GM12801 (cell line): ENCODE results near the gene BTD.

Experiments
- CTCF ChIP-seq: IDR thresholded peaks from one replicate; pipeline ENCODE4 v1.5.1; 2011; ENCODE audit warnings: control low read depth; ENCODE audit not compliant: insufficient read length; ENCODE audit errors: extremely low read depth

The BTD gene

DNA sequence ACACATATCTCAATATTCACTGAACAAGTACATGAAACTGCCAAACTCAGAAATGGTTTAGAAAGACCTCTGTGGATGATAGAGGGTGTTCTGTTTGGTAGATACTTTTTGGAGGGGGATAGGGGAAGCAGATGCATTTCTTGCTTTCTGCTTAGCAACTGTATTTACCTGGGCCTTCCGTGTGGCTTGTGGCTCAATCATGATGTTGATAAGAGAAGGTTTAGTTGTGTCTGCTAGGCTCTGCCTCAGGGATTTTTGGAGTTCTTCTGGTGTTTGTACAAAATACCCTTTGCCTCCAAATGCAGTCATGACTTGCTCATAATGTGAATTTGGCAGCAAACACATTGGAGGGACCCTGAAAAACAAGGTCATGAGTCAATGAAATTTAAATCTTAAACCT is 38.4 kb upstream of the BTD start:
- no peak for TF ChIP-seq CTCF

- no peak for TF ChIP-seq CTCF
These were observed 29.4 kb upstream of the BTD start for GRCh38 chr3:15572138-15572537.

- TF ChIP-seq CTCF = no peak
These were observed 26.1 kb upstream of the BTD start for GRCh38 chr3:15575446-15575845.

GRCh38 chr3:15576475-15576874 is 25.1 kb upstream of the BTD start:
- TF ChIP-seq CTCF = no peak

DNA sequence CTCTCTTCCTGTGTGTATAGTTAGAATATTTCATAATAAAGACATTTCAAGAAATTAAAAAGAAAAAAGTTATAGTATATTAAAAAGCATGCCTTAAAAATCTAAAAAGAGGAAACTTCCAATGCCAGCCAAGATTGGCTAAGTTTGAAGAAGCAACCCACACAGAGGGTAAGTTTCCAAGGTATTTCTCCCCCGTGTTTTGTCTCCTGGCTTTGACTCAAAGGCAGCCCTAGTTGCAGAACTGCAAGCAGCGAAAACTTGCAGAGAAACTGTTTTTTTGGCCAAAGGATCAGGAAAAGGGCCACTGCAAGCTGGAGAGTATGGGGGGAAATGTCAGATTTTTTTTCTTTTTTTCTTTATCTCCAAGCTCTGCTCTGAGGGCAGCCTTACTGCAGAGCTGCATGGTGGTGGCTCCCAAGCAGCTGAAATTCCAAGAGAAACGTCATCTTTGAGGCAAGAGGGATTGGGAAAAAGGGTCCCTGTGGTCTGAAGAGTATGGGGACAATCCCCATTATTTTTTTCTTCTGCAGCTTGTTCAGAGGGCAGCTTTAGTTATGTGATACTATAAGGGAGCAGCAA is 23.2 kb upstream of the BTD start:
- TF ChIP-seq CTCF = no peak

- TF ChIP-seq CTCF = no peak
These were observed 22.5 kb upstream of the BTD start for GRCh38 chr3:15579051-15579450.

DNA sequence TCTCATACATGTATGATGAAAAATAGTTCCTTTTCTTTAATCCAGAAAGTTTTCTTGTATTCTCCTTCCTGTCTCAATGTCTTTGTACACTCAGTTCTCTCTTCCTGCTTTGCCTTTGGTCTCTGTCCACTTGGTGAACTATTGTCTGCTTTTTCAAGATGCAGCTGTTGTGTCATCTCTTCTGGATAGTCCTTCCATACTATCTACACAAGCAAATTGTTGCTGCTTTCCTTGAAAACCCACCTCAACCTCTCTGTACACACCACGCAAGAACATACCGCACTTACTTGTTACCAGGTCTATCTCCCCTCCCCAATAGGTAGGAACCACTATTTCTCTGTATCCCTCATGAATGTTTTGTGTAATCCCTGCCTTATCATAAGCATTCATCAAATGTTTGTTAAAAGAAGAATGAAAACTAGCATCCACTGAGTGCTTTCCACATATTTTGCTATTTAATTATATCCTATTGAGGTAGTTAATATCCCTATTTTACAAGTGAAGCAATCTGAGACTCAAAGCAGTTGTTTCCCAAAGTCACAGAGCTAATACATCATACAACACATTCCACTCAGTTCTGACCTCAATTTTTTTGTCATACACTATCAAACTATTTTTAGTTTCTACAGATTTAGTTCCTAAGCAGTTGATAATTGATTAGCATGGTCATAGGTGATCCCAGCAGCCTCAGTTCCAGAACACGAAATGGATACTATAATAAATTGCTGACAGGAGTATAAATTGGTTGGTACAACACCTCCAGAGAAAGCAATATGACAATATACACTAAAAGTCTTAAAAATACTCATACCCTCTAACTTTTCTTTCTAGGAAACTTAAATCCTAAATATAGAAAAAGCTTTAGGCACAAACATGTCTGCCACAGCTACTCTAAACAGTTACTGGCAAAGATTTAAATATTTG is 19.8 kb upstream of the BTD start:
- no peak for TF ChIP-seq CTCF
